ENCODE results near the gene WNT1. TPM values are rescaled to one million over a fixed set of nuclear protein-coding genes. Genes with fewer than 3 reads are reported as not detected.

The WNT1 gene
- total and polyA plus RNA-seq, 8 donors, result not detected

DNA sequence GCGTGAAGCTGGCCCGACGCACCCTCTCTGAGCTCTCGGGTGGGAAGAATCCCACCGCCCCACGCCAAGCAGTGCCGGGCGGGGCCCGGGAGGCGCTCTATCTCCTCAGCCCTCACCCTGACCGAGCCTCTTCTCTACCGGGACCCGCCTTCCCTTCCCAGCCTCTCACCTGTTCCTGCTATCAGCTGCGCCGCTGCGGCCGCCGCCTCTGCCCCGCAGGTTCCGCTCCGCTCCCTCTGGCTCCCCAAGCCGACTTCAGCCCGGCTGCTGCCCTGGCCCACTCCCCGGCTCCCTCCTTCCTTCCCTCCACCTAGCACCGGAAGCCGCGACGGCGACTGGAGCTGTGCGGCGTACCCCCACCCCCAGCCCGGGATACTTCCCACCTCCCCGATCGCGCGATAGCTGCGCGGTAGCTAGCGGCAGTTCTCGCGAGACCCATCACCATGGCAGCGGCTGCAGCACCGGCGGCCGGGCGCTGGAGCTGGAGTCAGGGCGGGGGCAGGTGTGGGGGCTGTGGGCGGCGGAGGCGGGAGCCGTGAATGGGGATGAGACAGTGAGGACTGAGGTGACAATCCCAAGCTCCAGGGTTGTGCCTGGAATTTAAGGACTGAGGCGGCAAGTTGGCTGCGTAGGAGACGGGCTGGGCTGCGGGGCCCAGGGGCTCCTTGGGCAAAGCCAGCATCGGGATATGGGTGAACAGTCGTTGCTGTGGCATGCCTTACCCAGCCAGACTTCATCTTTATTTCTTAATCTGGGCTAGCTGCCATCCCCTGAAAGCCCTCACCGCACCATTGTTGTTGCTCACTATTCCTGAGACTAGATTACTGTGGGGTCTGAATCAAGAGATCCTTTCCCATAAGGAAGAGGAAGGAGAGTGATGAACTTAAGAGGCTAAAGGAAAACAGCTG is 20.7 kb upstream of the WNT1 start, which contains the start of gene ARF3:
ARF3 (minus strand) TSS at position 347 of the 908 bp plus-strand sequence. CDS start 16,392 bp downstream, outside the sequence.
- intact Hi-C loops (cut with DNase I), result no loop called here
- DNase-seq, result peak; percentile 95 to 98 (median 96)
- TF ChIP-seq, protein P1, sequence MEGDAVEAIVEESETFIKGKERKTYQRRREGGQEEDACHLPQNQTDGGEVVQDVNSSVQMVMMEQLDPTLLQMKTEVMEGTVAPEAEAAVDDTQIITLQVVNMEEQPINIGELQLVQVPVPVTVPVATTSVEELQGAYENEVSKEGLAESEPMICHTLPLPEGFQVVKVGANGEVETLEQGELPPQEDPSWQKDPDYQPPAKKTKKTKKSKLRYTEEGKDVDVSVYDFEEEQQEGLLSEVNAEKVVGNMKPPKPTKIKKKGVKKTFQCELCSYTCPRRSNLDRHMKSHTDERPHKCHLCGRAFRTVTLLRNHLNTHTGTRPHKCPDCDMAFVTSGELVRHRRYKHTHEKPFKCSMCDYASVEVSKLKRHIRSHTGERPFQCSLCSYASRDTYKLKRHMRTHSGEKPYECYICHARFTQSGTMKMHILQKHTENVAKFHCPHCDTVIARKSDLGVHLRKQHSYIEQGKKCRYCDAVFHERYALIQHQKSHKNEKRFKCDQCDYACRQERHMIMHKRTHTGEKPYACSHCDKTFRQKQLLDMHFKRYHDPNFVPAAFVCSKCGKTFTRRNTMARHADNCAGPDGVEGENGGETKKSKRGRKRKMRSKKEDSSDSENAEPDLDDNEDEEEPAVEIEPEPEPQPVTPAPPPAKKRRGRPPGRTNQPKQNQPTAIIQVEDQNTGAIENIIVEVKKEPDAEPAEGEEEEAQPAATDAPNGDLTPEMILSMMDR (IDR thresholded peaks at IDR 0.05), result no peak
- Histone ChIP-seq H3K27me3 (no peaks in the 10 kb centered on the region), H3K9me3 (no peaks in the 10 kb centered on the region), H3K36me3 (no peaks in the 10 kb centered on the region), H3K4me1 (peaks cover 0 to 19% (median 6%) of the 10 kb centered on the region in 3 donors), H3K27ac (peak within 1 kb of the TSS; percentile 35 to 66 (median 50)), H3K4me3 (peak within 1 kb of the TSS; percentile 60 to 97 (median 94))
- peak; percentile 94 to 99 (median 98) for ATAC-seq
- 1% methylated on average over 52 to 58 of the region's 58 CpGs for WGBS, 2 donors
- FAIRE-seq, result no peak

GRCh38 chr12:48958049-48958388 is 20.1 kb upstream of the WNT1 start:
- Histone ChIP-seq H3K27ac (no peak overlapping the region), H3K4me1 (peaks cover 0 to 19% (median 6%) of the 10 kb centered on the region in 3 donors), H3K9me3 (no peaks in the 10 kb centered on the region), H3K27me3 (no peaks in the 10 kb centered on the region), H3K36me3 (no peaks in the 10 kb centered on the region), H3K4me3 (peak overlapping the region in 3 of 4 donors; percentile 60 to 97 (median 95))
- intact Hi-C loops (cut with DNase I), result no loop called here
- TF ChIP-seq, protein P1 (IDR thresholded peaks at IDR 0.05), result no peak
- FAIRE-seq (no peak), ATAC-seq (no peak), DNase-seq (no peak)
- WGBS, 2 donors, result 22 to 24% methylated on average over 2 to 3 of the region's 3 CpGs

DNA sequence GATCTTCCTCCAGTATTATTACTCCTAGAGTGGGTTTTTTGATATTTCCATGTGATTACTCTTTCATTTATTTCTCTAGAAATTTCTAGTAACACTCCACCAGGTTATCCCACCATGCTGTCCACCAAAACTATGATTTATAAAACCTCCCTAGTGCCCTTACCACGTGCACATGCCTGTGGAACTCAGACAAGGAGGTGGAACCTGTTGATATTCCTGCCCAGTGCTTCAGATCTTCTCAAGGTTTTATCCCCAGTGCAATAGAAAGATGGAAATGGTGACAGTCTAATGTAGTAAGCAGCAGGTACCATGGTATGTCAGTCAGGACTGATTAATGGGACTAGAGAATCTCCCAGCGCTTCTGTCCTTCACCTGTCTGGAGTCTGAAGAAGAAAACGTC is 17.3 kb upstream of the WNT1 start:
- no peak for FAIRE-seq
- intact Hi-C loops (cut with DNase I), result no loop called here

DNA sequence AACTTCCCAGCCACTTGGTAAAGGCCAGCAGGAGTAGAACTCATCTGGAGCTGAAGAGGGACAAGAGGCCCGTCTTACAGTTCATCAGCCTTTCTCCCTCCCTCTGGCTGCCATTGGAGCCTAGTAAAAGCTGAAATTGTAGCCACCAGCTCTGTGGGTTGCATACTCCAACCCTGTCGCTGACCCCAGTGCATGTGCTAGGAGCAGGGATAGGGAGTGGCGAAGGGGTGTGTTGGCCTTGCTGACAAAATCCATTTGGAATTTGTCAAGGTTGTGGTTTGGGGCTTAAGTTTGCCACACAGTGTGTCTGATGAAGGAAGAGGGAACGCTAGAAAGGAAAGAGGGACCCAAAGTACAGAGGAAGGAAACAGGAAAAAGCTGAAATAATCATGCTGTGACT is 16.8 kb upstream of the WNT1 start:
- Histone ChIP-seq H3K36me3 (no peaks in the 10 kb centered on the region), H3K4me1 (peaks cover 0 to 7% (median 0%) of the 10 kb centered on the region in 3 donors), H3K27ac (no peak overlapping the region), H3K27me3 (no peaks in the 10 kb centered on the region), H3K9me3 (no peaks in the 10 kb centered on the region), H3K4me3 (no peak overlapping the region)
- TF ChIP-seq, protein P1 (IDR thresholded peaks at IDR 0.05), result no peak
- FAIRE-seq, result no peak
- DNase-seq, result peak in 1 of 6 donors; percentile 20
- no peak for ATAC-seq
- intact Hi-C loops (cut with DNase I), result no loop called here
- 45 to 53% methylated on average over 4 of the region's 4 CpGs for WGBS, 2 donors

More for the DNA sequence above, 17.3 kb upstream of the WNT1 start:
- H3K27me3 ChIP-seq, result no peaks in the 10 kb centered on the region
- WGBS, 2 donors, result 51 to 60% methylated on average over 3 of the region's 3 CpGs
- TF ChIP-seq, protein P1 (IDR thresholded peaks at IDR 0.05), result no peak
- H3K4me3 ChIP-seq, result no peak overlapping the region
- H3K27ac ChIP-seq, result no peak overlapping the region
- DNase-seq, result no peak
- peaks cover 0 to 12% (median under 1%) of the 10 kb centered on the region in 3 donors for H3K4me1 ChIP-seq
- no peak for ATAC-seq
- H3K9me3 ChIP-seq, result no peaks in the 10 kb centered on the region
- no peaks in the 10 kb centered on the region for H3K36me3 ChIP-seq

DNA sequence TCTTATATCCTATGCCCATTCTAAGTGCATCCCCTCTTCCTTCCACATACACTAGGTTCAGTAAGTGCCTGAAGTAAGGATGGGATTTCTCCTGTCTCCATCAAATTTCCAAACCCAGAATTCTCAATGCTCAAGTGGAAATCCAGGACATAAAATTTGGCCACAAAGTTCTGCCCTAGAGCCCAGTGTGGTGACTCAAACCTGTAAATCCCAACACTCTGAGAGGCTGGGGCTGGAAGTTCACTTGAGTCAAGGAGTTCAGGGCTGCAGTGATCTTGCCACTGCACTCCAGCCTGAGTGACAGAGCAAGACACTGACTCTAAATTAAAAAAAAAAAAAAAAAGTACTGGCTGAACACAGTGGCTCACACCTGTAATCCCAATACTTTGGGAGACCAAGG is 16.3 kb upstream of the WNT1 start:
- TF ChIP-seq, protein P1 (IDR thresholded peaks at IDR 0.05), result no peak
- Histone ChIP-seq H3K27ac (no peak overlapping the region), H3K36me3 (no peaks in the 10 kb centered on the region), H3K4me1 (peaks cover 0 to 7% (median 0%) of the 10 kb centered on the region in 3 donors), H3K4me3 (no peak overlapping the region), H3K27me3 (no peaks in the 10 kb centered on the region), H3K9me3 (no peaks in the 10 kb centered on the region)
- intact Hi-C loops (cut with DNase I), result no loop called here
- ATAC-seq (no peak), FAIRE-seq (no peak), DNase-seq (no peak)

All from pancreas (tissue), 10 donors.